Tibial nerve (tissue), 4 donors: ENCODE data around the gene SHROOM1. TPM values are rescaled to one million over a fixed set of nuclear protein-coding genes. Genes with fewer than 3 reads are reported as not detected.
"Not testable (repeated sequence)": the region's sequence is repeated elsewhere in the genome, so short reads cannot be mapped to it uniquely, and the experiment has no call there.

Experiments
- DNase-seq, 2 donors: peaks; one replicate each; pipeline ENCODE4 v3.0.0-alpha.2; 2019; ENCODE audit warnings: low spot score in 2 of 2
- H3K27ac ChIP-seq, 4 donors: fragments of 200-600 bp; sonication (generic) in 3 of 4; one replicate each; pipeline ENCODE4 v1.5.1; 2017 to 2019; ENCODE audit warnings: mild to moderate bottlenecking in 1 of 4
- H3K27me3 ChIP-seq, 2 donors: fragments of 200-600 bp; sonication (generic) in 1 of 2; one replicate each; pipeline versions ENCODE4 v1.5.1 to v1.6.0; 2017 to 2019
- H3K36me3 ChIP-seq, 3 donors: fragments of 200-600 bp; sonication (generic); one replicate each; pipeline ENCODE4 v1.5.1; 2018 to 2019
- H3K4me1 ChIP-seq, 4 donors: fragments of 200-600 bp; sonication (generic) in 3 of 4; one replicate each; pipeline ENCODE4 v1.5.1; 2017 to 2019
- H3K4me3 ChIP-seq, 4 donors: fragments of 200-600 bp; sonication (generic) in 3 of 4; one replicate each; pipeline ENCODE4 v1.5.1; 2017 to 2019; ENCODE audit warnings: mild to moderate bottlenecking in 1 of 4, moderate library complexity in 1 of 4
- H3K9me3 ChIP-seq, 4 donors: fragments of 200-600 bp; sonication (generic) in 3 of 4; one replicate each; pipeline ENCODE4 v1.5.1; 2017 to 2019
- EP300 ChIP-seq, 2 donors: sonication (generic); formaldehyde crosslinking; IDR thresholded peaks; one replicate each; pipeline ENCODE4 v1.6.1; 2017; ENCODE audit warnings: antibody characterized with exemption in 2 of 2, mild to moderate bottlenecking in 1 of 2
- POLR2A ChIP-seq, 2 donors: fragments of 450-650 bp; IDR thresholded peaks; one replicate each; pipeline ENCODE4 v1.6.1; 2017; ENCODE audit warnings: antibody characterized with exemption in 2 of 2, mild to moderate bottlenecking in 2 of 2, moderate library complexity in 2 of 2
- WGBS, 2 donors: methylation state at CpG; one replicate each; pipeline ENCODE4 v1.1.5; 2018; 5-methylcytosine and 5-hydroxymethylcytosine counted together
- total RNA-seq, 4 donors: library from RNA; depleted of rRNA; stranded (reverse); fragments of >200 nt; gene quantifications; one replicate each; pipeline ENCODE4 v1.1.0, GENCODE V29; 2016
- TF ChIP-seq, protein P1 (sequence below), 5 experiments: fragments of 200-600 bp in 3 of 5; fragments of 450-650 bp in 2 of 5; sonication (generic) in 3 of 5; IDR thresholded peaks; one replicate each; pipeline ENCODE4 v1.5.1; 2016 to 2019; ENCODE audit warnings: antibody characterized with exemption in 5 of 5, mild to moderate bottlenecking in 3 of 5, moderate library complexity in 2 of 5

Gene SHROOM1
- total RNA-seq, 4 donors from 2014 or later = 29.1 to 67.5 (median 38.5) TPM

DNA sequence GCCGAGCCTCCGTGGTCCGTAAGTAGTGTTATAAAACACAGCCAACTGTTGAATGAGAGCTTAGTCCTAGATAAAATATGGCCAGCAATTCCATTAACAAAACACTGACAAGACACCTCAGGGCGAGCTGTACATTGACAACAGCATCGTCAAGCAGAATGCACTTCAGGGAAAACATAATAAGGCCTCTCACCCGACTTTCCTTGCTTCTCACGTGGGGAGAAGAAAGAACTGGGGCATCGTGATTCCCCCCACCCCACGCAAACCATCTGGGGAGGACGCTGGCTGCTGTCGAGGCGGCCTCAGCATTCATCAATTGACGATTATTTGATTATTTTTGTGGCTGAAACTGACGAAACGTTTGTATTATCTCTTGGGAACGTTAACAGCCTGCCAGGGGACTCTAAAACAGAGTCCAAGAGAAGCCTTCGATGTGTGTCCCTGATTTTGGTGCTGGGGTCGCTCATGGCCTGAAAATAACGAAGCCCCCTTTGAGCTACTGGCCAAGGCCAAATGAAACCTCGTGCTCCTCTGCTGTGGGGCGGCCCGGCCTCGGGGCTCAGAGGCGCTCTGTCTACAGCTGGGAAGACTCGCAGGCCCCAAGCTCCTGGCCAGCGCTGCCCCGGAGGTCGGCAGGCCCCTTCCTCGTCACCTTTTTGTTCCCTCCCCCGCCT, 35.4 kb upstream of the SHROOM1 start:
- 25 to 28% methylated on average over 30 of the region's 30 CpGs for WGBS, 2 donors
- no peak for DNase-seq
- Histone ChIP-seq H3K4me1 (peaks cover 0 to 26% (median 5%) of the 10 kb centered on the region in 4 donors), H3K27ac (peak overlapping the region; percentile 91 to 96 (median 95)), H3K36me3 (peaks cover 0 to 32% (median 0%) of the 10 kb centered on the region in 3 donors), H3K4me3 (peak overlapping the region; percentile 62 to 88 (median 86)), H3K27me3 (no peaks in the 10 kb centered on the region), H3K9me3 (no peaks in the 10 kb centered on the region)
- TF ChIP-seq POLR2A (IDR thresholded peaks at IDR 0.05) = no peak

GRCh38 chr5:132860742-132861141, 30.3 kb upstream of the SHROOM1 start:
- 31 to 40% methylated on average over 5 of the region's 5 CpGs for WGBS, 2 donors
- no peaks in the 10 kb centered on the region for H3K9me3 ChIP-seq
- H3K36me3 ChIP-seq = no peaks in the 10 kb centered on the region
- no peak for DNase-seq
- no peaks in the 10 kb centered on the region for H3K27me3 ChIP-seq
- H3K4me3 ChIP-seq = no peak overlapping the region
- TF ChIP-seq POLR2A (IDR thresholded peaks at IDR 0.05) (no peak), EP300 (IDR thresholded peaks at IDR 0.05) (no peak)
- TF ChIP-seq, protein P1, sequence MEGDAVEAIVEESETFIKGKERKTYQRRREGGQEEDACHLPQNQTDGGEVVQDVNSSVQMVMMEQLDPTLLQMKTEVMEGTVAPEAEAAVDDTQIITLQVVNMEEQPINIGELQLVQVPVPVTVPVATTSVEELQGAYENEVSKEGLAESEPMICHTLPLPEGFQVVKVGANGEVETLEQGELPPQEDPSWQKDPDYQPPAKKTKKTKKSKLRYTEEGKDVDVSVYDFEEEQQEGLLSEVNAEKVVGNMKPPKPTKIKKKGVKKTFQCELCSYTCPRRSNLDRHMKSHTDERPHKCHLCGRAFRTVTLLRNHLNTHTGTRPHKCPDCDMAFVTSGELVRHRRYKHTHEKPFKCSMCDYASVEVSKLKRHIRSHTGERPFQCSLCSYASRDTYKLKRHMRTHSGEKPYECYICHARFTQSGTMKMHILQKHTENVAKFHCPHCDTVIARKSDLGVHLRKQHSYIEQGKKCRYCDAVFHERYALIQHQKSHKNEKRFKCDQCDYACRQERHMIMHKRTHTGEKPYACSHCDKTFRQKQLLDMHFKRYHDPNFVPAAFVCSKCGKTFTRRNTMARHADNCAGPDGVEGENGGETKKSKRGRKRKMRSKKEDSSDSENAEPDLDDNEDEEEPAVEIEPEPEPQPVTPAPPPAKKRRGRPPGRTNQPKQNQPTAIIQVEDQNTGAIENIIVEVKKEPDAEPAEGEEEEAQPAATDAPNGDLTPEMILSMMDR (IDR thresholded peaks at IDR 0.05) = no peak
- H3K4me1 ChIP-seq = peaks cover 0 to 5% (median 1%) of the 10 kb centered on the region in 4 donors
- no peak overlapping the region for H3K27ac ChIP-seq

DNA sequence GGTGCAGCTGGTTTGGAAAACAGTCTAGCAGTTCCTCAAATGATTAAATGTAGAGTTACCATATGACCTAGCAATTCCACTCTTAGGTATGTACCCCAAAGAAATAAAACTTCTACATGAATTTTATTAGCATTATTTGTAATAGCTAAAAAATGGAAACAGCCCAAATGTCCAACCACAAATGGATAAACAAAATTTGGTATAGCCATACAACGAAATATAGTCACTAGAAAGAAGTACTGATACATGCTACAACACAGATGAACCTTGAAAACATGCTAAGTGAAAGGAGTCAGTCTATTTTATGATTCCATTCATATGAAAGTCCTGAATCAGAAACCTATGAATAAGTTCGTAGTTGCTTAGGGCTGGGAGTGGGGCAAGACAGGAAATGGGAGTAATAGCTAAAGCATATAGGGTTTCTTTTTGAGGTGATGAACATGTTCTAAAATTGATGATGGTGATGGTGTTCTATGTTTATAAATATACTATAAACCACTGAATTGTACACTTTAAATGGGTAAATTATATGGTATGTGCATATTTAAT, 29.5 kb upstream of the SHROOM1 start:
- Histone ChIP-seq H3K4me3 (no peak overlapping the region), H3K27me3 (no peaks in the 10 kb centered on the region), H3K9me3 (no peaks in the 10 kb centered on the region), H3K36me3 (no peaks in the 10 kb centered on the region), H3K27ac (no peak overlapping the region), H3K4me1 (no peaks in the 10 kb centered on the region)
- WGBS, 2 donors = 74 to 77% methylated on average over 2 of the region's 2 CpGs
- TF ChIP-seq, protein P1 (IDR thresholded peaks at IDR 0.05) = no peak
- TF ChIP-seq POLR2A (IDR thresholded peaks at IDR 0.05) = no peak
- no peak for TF ChIP-seq EP300 (IDR thresholded peaks at IDR 0.05)
- no peak for DNase-seq

- H3K4me3 ChIP-seq = no peak overlapping the region
- no peaks in the 10 kb centered on the region for H3K9me3 ChIP-seq
- no peak for TF ChIP-seq EP300 (IDR thresholded peaks at IDR 0.05)
- TF ChIP-seq, protein P1 (IDR thresholded peaks at IDR 0.05) = no peak
- no peak for TF ChIP-seq POLR2A (IDR thresholded peaks at IDR 0.05)
- no peaks in the 10 kb centered on the region for H3K27me3 ChIP-seq
- no peak for DNase-seq
- H3K27ac ChIP-seq = no peak overlapping the region
- H3K4me1 ChIP-seq = no peaks in the 10 kb centered on the region
- no peaks in the 10 kb centered on the region for H3K36me3 ChIP-seq
- 80 to 90% methylated on average over 3 of the region's 3 CpGs for WGBS, 2 donors
These were observed 25.6 kb upstream of the SHROOM1 start for GRCh38 chr5:132856011-132856410.

DNA sequence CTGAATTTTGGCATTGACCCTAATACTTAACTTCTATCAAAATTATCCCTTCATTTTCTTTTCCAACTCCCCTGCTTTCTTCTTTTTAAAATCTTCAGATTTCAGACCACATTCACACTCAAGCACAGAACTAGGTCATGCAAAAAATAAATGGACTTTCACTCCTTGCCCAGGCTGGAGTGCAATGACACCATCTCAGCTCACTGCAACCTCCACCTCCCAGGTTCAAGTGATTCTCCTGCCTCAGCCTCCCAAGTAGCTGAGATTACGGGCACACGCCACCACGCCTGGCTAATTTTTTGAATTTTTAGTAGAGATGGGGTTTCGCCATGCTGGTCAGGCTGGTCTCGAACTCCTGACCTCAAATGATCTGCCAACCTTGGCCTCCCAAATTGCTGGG, 24.5 kb upstream of the SHROOM1 start:
- not testable (repeated sequence) for H3K27ac ChIP-seq, H3K4me3 ChIP-seq, DNase-seq, H3K36me3 ChIP-seq, H3K4me1 ChIP-seq, H3K9me3 ChIP-seq, H3K27me3 ChIP-seq
- WGBS, 2 donors = 96 to 98% methylated on average over 5 of the region's 5 CpGs

GRCh38 chr5:132854301-132854700, 23.9 kb upstream of the SHROOM1 start:
- no peaks in the 10 kb centered on the region for H3K36me3 ChIP-seq

More at GRCh38 chr5:132854301-132854700, 23.9 kb upstream of the SHROOM1 start:
- Histone ChIP-seq H3K27me3 (no peaks in the 10 kb centered on the region), H3K4me1 (no peaks in the 10 kb centered on the region), H3K27ac (no peak overlapping the region), H3K4me3 (no peak overlapping the region), H3K9me3 (no peaks in the 10 kb centered on the region)
- no peak for DNase-seq
- TF ChIP-seq, protein P1 (IDR thresholded peaks at IDR 0.05) = no peak
- TF ChIP-seq EP300 (IDR thresholded peaks at IDR 0.05) (no peak), POLR2A (IDR thresholded peaks at IDR 0.05) (no peak)
- 29 to 36% methylated on average over 3 of the region's 3 CpGs for WGBS, 2 donors
